Measurements from ENCODE around the gene MIAT. TPM values are rescaled to one million over a fixed set of nuclear protein-coding genes. Genes with fewer than 3 reads are reported as not detected.

Gene MIAT
- total and polyA plus RNA-seq, 9 of the 15 experiments (the other 6 are each of a cell fraction or from before 2014, with no cell fraction given) = 0.03 to 0.93 (median 0.34) TPM

DNA sequence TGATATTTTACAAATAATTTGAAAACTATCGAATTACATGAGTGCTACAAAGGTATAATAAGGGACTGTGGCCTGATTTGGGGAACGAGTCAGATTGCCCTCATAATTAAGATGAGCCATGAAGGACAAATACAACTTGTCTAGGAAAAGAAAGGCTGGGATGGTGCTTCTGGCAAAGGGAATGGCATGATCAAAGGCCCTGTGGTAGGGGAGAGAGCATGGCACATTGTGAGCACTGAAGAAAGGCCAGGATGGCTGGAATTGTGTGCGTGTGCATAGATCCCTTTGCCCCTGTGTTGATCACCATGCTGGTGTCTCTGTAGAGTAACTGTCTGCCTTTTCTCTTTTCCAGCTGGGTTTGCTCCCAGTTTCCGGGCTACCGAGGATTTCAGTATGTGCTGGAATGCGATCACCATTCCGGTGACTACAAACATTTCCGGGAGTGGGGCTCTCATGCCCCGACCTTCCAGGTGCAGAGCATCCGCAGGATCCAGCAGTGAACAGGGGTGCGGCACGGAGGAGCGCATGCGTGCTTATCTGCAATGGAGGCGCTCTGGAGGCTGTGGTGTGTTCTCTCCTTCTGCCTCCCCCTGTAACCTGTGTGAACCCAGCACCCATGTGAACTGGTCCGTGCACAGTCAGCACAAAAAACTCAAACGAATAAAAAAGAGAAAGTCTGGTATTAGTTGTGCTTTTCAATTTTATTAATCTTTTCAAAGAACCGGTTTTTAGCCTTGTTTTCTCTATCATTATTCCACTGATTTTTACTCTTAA, 27.2 kb upstream of the MIAT start (continued):
- TF ChIP-seq, protein P1, sequence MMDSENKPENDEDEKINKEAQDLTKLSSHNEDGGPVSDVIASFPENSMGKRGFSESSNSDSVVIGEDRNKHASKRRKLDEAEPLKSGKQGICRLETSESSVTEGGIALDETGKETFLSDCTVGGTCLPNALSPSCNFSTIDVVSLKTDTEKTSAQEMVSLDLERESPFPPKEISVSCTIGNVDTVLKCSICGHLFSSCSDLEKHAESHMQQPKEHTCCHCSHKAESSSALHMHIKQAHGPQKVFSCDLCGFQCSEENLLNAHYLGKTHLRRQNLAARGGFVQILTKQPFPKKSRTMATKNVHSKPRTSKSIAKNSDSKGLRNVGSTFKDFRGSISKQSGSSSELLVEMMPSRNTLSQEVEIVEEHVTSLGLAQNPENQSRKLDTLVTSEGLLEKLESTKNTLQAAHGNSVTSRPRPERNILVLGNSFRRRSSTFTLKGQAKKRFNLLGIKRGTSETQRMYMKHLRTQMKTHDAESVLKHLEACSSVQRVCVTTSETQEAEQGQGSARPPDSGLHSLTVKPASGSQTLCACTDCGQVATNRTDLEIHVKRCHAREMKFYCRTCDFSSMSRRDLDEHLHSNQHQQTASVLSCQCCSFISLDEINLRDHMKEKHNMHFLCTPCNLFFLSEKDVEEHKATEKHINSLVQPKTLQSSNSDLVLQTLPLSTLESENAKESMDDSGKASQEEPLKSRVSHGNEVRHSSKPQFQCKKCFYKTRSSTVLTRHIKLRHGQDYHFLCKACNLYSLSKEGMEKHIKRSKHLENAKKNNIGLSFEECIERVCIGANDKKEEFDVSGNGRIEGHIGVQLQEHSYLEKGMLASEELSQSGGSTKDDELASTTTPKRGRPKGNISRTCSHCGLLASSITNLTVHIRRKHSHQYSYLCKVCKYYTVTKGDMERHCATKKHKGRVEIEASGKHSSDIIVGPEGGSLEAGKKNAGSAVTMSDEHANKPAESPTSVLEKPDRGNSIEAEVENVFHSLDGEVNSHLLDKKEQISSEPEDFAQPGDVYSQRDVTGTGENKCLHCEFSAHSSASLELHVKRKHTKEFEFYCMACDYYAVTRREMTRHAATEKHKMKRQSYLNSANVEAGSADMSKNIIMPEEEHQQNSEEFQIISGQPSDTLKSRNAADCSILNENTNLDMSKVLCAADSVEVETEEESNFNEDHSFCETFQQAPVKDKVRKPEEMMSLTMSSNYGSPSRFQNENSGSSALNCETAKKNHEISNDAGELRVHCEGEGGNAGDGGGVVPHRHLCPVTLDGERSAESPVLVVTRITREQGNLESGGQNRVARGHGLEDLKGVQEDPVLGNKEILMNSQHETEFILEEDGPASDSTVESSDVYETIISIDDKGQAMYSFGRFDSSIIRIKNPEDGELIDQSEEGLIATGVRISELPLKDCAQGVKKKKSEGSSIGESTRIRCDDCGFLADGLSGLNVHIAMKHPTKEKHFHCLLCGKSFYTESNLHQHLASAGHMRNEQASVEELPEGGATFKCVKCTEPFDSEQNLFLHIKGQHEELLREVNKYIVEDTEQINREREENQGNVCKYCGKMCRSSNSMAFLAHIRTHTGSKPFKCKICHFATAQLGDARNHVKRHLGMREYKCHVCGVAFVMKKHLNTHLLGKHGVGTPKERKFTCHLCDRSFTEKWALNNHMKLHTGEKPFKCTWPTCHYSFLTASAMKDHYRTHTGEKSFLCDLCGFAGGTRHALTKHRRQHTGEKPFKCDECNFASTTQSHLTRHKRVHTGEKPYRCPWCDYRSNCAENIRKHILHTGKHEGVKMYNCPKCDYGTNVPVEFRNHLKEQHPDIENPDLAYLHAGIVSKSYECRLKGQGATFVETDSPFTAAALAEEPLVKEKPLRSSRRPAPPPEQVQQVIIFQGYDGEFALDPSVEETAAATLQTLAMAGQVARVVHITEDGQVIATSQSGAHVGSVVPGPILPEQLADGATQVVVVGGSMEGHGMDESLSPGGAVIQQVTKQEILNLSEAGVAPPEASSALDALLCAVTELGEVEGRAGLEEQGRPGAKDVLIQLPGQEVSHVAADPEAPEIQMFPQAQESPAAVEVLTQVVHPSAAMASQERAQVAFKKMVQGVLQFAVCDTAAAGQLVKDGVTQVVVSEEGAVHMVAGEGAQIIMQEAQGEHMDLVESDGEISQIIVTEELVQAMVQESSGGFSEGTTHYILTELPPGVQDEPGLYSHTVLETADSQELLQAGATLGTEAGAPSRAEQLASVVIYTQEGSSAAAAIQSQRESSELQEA (IDR thresholded peaks at IDR 0.05; ENCODE audit: low read depth) = no peak
- TF ChIP-seq ZNF408 (CRISPR knock-in tag; IDR thresholded peaks at IDR 0.05; ENCODE audit: low read depth) = no peak
- TF ChIP-seq CTBP1 (IDR thresholded peaks at IDR 0.05; ENCODE audit: borderline replicate concordance) = no peak
- no peak for TF ChIP-seq ZNF134 (CRISPR knock-in tag; conservative IDR thresholded peaks at IDR 0.05)
- TF ChIP-seq ELF1 (tag; IDR thresholded peaks at IDR 0.05) = no peak
- no peak for TF ChIP-seq ZNF785 (CRISPR knock-in tag; IDR thresholded peaks at IDR 0.05)
- TF ChIP-seq SIN3B (IDR thresholded peaks at IDR 0.05; ENCODE audit: low read depth) = no peak
- TF ChIP-seq MTF1 (CRISPR knock-in tag; IDR thresholded peaks at IDR 0.05; ENCODE audit: borderline replicate concordance) = no peak
- 0 out of 2 replicates have a peak, but pooled peaks have one; percentile 12 for TF ChIP-seq MTA3 (IDR thresholded peaks at IDR 0.05; ENCODE audit: borderline replicate concordance)
- TF ChIP-seq, protein P2, sequence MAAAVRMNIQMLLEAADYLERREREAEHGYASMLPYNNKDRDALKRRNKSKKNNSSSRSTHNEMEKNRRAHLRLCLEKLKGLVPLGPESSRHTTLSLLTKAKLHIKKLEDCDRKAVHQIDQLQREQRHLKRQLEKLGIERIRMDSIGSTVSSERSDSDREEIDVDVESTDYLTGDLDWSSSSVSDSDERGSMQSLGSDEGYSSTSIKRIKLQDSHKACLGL (CRISPR knock-in tag; IDR thresholded peaks at IDR 0.05; ENCODE audit: borderline replicate concordance, poor library complexity, severe bottlenecking) = no peak
- TF ChIP-seq SMAD4 (CRISPR knock-in tag; conservative IDR thresholded peaks at IDR 0.05) = peak; percentile 58; the same call in 1 of the 2 replicates
- TF ChIP-seq, protein P3, sequence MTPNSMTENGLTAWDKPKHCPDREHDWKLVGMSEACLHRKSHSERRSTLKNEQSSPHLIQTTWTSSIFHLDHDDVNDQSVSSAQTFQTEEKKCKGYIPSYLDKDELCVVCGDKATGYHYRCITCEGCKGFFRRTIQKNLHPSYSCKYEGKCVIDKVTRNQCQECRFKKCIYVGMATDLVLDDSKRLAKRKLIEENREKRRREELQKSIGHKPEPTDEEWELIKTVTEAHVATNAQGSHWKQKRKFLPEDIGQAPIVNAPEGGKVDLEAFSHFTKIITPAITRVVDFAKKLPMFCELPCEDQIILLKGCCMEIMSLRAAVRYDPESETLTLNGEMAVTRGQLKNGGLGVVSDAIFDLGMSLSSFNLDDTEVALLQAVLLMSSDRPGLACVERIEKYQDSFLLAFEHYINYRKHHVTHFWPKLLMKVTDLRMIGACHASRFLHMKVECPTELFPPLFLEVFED (CRISPR knock-in tag; conservative IDR thresholded peaks at IDR 0.05) = no peak
- TF ChIP-seq RUNX1 (IDR thresholded peaks at IDR 0.05; ENCODE audit: low read depth) = no peak
- TF ChIP-seq NR4A1 (CRISPR knock-in tag; IDR thresholded peaks at IDR 0.05) = no peak
- no peak for TF ChIP-seq NR4A1 (tag; IDR thresholded peaks at IDR 0.05)
- no peak for TF ChIP-seq TCFL5 (CRISPR knock-in tag; conservative IDR thresholded peaks at IDR 0.05)
- no peak for TF ChIP-seq LARP7 (IDR thresholded peaks at IDR 0.05)
